HPDE6-E6E7 (cell line): ENCODE results near the gene NES.
A peak's percentile ranks its signal among the peaks of the same experiment; 100 is the strongest.

Experiments used
- DNase-seq: peaks from one replicate; pipeline ENCODE4 v3.0.0; 2011; ENCODE audit warnings: missing footprints; ENCODE audit errors: extremely low spot score

Gene NES

GRCh38 chr1:156703741-156704140 is 26.5 kb upstream of the NES start:
- no peak for DNase-seq

GRCh38 chr1:156703336-156703735 is 26.1 kb upstream of the NES start:
- DNase-seq: no peak

GRCh38 chr1:156700736-156701531 is 23.7 kb upstream of the NES start:
- DNase-seq: no peak

GRCh38 chr1:156698995-156699394 is 21.8 kb upstream of the NES start:
- no peak for DNase-seq

GRCh38 chr1:156697481-156697880 is 20.3 kb upstream of the NES start:
- DNase-seq: no peak

- DNase-seq: no peak
Observed at GRCh38 chr1:156696755-156697154, 19.5 kb upstream of the NES start.

GRCh38 chr1:156694690-156694962 is 17.4 kb upstream of the NES start:
- DNase-seq: no peak

- no peak for DNase-seq
Observed at GRCh38 chr1:156693848-156694689, 16.9 kb upstream of the NES start.

GRCh38 chr1:156692925-156693847 is 16.0 kb upstream of the NES start:
- peak; percentile 71 for DNase-seq

- DNase-seq: no peak
Observed at GRCh38 chr1:156692441-156692924, 15.3 kb upstream of the NES start.

GRCh38 chr1:156691665-156692440 is 14.6 kb upstream of the NES start:
- peak; percentile 74 for DNase-seq

- DNase-seq: no peak
Observed at GRCh38 chr1:156691191-156691590, 14.0 kb upstream of the NES start.

GRCh38 chr1:156690675-156691036 is 13.4 kb upstream of the NES start:
- no peak for DNase-seq

GRCh38 chr1:156689953-156690674 is 12.9 kb upstream of the NES start:
- DNase-seq: no peak

- peak; percentile 77 for DNase-seq
Observed at GRCh38 chr1:156689035-156689952, 12.1 kb upstream of the NES start.

GRCh38 chr1:156684227-156684782 is 7.1 kb upstream of the NES start:
- peak; percentile 74 for DNase-seq

- DNase-seq: no peak
Observed at GRCh38 chr1:156682166-156682890, 5.1 kb upstream of the NES start.

GRCh38 chr1:156681196-156681960 is 4.2 kb upstream of the NES start:
- no peak for DNase-seq
